Measurements from ENCODE around the gene NFAM1.

NFAM1 gene

GRCh38 chr22:42367980-42368378 lies 64.2 kb downstream of the NFAM1 start:
- TF ChIP-seq, protein P1, sequence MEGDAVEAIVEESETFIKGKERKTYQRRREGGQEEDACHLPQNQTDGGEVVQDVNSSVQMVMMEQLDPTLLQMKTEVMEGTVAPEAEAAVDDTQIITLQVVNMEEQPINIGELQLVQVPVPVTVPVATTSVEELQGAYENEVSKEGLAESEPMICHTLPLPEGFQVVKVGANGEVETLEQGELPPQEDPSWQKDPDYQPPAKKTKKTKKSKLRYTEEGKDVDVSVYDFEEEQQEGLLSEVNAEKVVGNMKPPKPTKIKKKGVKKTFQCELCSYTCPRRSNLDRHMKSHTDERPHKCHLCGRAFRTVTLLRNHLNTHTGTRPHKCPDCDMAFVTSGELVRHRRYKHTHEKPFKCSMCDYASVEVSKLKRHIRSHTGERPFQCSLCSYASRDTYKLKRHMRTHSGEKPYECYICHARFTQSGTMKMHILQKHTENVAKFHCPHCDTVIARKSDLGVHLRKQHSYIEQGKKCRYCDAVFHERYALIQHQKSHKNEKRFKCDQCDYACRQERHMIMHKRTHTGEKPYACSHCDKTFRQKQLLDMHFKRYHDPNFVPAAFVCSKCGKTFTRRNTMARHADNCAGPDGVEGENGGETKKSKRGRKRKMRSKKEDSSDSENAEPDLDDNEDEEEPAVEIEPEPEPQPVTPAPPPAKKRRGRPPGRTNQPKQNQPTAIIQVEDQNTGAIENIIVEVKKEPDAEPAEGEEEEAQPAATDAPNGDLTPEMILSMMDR (IDR thresholded peaks at IDR 0.05; ENCODE audit: insufficient read depth, low read depth, low read length, missing control alignments), result no peak
- H3K4me3 ChIP-seq (ENCODE audit: low read depth, low read length), result no peak overlapping the region
- no peak for DNase-seq (ENCODE audit: low read depth)

GRCh38 chr22:42366806-42367581 lies 65.2 kb downstream of the NFAM1 start:
- TF ChIP-seq, protein P1 (IDR thresholded peaks at IDR 0.05; ENCODE audit: insufficient read depth, low read depth, low read length, missing control alignments), result no peak
- no peak for DNase-seq (ENCODE audit: low read depth)
- no peak overlapping the region for H3K4me3 ChIP-seq (ENCODE audit: low read depth, low read length)

- H3K4me3 ChIP-seq (ENCODE audit: low read depth, low read length), result no peak overlapping the region
- TF ChIP-seq, protein P1 (IDR thresholded peaks at IDR 0.05; ENCODE audit: insufficient read depth, low read depth, low read length, missing control alignments), result no peak
- DNase-seq (ENCODE audit: low read depth), result no peak
Observed at GRCh38 chr22:42365942-42366695, 66.1 kb downstream of the NFAM1 start.

DNA sequence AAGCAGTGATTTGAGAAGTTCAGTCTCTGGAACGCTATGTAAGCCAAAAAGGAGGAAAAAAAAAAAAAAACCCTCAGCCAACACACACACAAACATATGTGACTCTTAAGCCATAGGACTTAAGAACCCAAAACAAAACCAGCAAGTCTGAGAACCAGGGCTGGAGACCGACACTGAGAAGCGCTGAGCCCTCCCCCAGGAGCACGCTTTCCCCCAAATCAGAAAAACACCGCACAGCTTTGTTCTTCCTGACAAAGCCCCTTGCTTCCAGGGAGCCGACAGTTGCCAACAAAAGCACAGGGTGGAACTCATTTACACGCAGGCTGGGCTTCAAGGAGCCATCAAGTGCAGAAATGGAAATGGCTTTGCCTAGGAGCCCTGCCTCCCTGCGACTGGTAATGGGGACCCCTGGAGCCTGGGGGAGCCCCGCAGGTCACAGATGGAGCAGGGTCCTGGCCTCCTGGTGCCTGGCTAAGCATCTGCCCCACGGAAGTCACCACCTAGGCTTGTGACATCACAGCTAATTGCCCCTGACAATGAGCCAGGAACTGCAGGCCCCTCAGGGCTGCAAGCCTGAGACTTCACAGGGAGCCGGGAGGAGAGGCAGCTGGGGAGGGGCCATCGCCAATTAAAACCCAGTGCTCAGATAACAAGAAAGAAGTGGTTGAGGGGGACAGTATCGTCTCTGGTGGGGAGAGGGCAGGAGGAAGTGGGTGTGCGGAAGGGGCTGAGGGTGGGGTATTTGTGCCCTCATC lies 66.9 kb downstream of the NFAM1 start:
- no peak overlapping the region for H3K4me3 ChIP-seq (ENCODE audit: low read depth, low read length)
- no peak for DNase-seq (ENCODE audit: low read depth)
- TF ChIP-seq, protein P1 (IDR thresholded peaks at IDR 0.05; ENCODE audit: insufficient read depth, low read depth, low read length, missing control alignments), result no peak

DNA sequence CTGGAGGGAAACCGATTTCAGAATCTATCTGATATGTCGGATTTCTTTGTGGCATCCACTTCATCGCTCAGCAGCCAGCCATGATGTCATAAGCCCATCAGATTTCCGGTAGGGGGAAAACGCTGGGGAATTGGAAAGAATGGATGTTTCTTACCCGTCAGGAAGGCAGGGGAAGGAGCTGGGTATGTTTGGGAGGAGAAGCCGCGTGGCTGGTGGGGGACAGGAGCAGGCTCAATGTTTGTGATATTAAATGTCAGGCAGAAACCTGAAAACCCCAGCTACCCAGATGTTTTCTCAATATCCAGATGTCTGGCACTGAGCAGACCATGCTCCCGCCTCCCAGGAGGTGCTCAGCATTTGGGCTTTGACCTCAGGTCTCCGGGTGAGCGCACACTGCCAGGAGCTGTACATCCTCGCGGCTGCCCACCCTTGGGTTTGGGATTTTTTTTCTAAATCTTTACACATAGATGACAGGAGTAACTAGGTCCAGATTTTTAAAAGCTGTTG lies 67.5 kb downstream of the NFAM1 start:
- DNase-seq (ENCODE audit: low read depth), result no peak
- no peak overlapping the region for H3K4me3 ChIP-seq (ENCODE audit: low read depth, low read length)
- TF ChIP-seq, protein P1 (IDR thresholded peaks at IDR 0.05; ENCODE audit: insufficient read depth, low read depth, low read length, missing control alignments), result no peak

- TF ChIP-seq, protein P1 (IDR thresholded peaks at IDR 0.05; ENCODE audit: insufficient read depth, low read depth, low read length, missing control alignments), result no peak
- H3K4me3 ChIP-seq (ENCODE audit: low read depth, low read length), result no peak overlapping the region
- DNase-seq (ENCODE audit: low read depth), result no peak
Observed at GRCh38 chr22:42363892-42364291, 68.3 kb downstream of the NFAM1 start.
